Ectodermal cell (in vitro differentiated cells): ENCODE data around the gene MEIKIN.
"Not testable (repeated sequence)": the region's sequence is repeated elsewhere in the genome, so short reads cannot be mapped to it uniquely, and the experiment has no call there.

Experiments
- H3K27ac ChIP-seq: 2 replicates; pipeline ENCODE4 v1.7.0; 2013; ENCODE audit warnings: mild to moderate bottlenecking, low read depth, low read length; ENCODE audit not compliant: insufficient read depth, poor library complexity, severe bottlenecking
- H3K27me3 ChIP-seq: 2 replicates; pipeline ENCODE4 v1.7.0; 2013; ENCODE audit warnings: mild to moderate bottlenecking, low read length; ENCODE audit not compliant: insufficient read depth, control insufficient read depth, poor library complexity, severe bottlenecking
- H3K36me3 ChIP-seq: one replicate; pipeline ENCODE4 v1.7.0; 2013; ENCODE audit warnings: low read length; ENCODE audit not compliant: control insufficient read depth, insufficient read depth
- H3K4me1 ChIP-seq: one replicate; pipeline ENCODE4 v1.7.0; 2013; ENCODE audit warnings: low read length; ENCODE audit not compliant: control insufficient read depth, insufficient read depth
- H3K4me3 ChIP-seq: 2 replicates; pipeline ENCODE4 v1.7.0; 2013; ENCODE audit warnings: low read depth, low read length, control low read depth; ENCODE audit not compliant: insufficient read depth
- H3K9me3 ChIP-seq: 2 replicates; pipeline ENCODE4 v1.7.0; 2013; ENCODE audit warnings: mild to moderate bottlenecking, low read length, moderate library complexity; ENCODE audit not compliant: control insufficient read depth
- WGBS, 2 experiments: methylation state at CpG; one replicate each; pipeline ENCODE4 v1.1.7; 2013; ENCODE audit warnings: missing lambda C conversion rate in 2 of 2; 5-methylcytosine and 5-hydroxymethylcytosine counted together

Gene MEIKIN

GRCh38 chr5:131863700-131864099 is 81.8 kb downstream of the MEIKIN start:
- H3K4me1 ChIP-seq: no peaks in the 10 kb centered on the region
- H3K36me3 ChIP-seq: no peaks in the 10 kb centered on the region
- WGBS, 2 experiments: 90 to 93% methylated on average over 4 to 5 of the region's 5 CpGs
- no peak overlapping the region for H3K4me3 ChIP-seq
- no peaks in the 10 kb centered on the region for H3K27me3 ChIP-seq
- H3K27ac ChIP-seq: no peak overlapping the region
- H3K9me3 ChIP-seq: peaks cover 2% of the 10 kb centered on the region

GRCh38 chr5:131857388-131857787 is 88.1 kb downstream of the MEIKIN start:
- Histone ChIP-seq H3K4me1 (no peaks in the 10 kb centered on the region), H3K9me3 (no peaks in the 10 kb centered on the region), H3K27ac (no peak overlapping the region), H3K36me3 (no peaks in the 10 kb centered on the region), H3K4me3 (no peak overlapping the region), H3K27me3 (no peaks in the 10 kb centered on the region)
- 93 to 96% methylated on average over 10 of the region's 10 CpGs for WGBS, 2 experiments

- Histone ChIP-seq H3K4me1 (no peaks in the 10 kb centered on the region), H3K27me3 (no peaks in the 10 kb centered on the region), H3K4me3 (no peak overlapping the region), H3K36me3 (no peaks in the 10 kb centered on the region), H3K9me3 (no peaks in the 10 kb centered on the region), H3K27ac (no peak overlapping the region)
- 94 to 95% methylated on average over 3 of the region's 3 CpGs for WGBS, 2 experiments
Observed at GRCh38 chr5:131855452-131855851, 90.0 kb downstream of the MEIKIN start.

GRCh38 chr5:131854134-131854533 is 91.3 kb downstream of the MEIKIN start:
- H3K27me3 ChIP-seq: no peaks in the 10 kb centered on the region
- H3K4me1 ChIP-seq: no peaks in the 10 kb centered on the region
- H3K9me3 ChIP-seq: no peaks in the 10 kb centered on the region
- H3K36me3 ChIP-seq: no peaks in the 10 kb centered on the region
- H3K4me3 ChIP-seq: no peak overlapping the region
- H3K27ac ChIP-seq: no peak overlapping the region

DNA sequence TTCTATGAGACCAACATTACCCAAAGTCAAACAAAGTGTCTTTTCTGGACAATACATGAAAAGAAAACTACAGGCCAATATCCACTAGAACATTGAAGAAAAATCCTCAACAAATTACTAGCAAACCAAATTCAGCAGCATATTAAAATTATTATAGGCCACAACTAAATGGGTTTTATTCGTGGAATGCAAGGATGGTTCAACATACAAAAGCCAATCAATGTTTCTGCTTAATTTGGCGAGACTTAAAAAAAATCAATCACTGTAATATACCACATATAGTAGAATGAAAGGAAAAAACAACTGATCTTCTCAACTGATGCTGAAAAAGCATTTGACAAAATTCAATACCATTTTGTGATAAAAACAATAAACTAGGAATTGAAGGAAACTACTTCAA is 96.8 kb downstream of the MEIKIN start:
- H3K4me3 ChIP-seq: no peak overlapping the region
- no peaks in the 10 kb centered on the region for H3K36me3 ChIP-seq
- 77% methylated on average over 2 of the region's 2 CpGs; no CpG with 5 or more reads in 1 of the 2 experiments for WGBS, 2 experiments
- no peaks in the 10 kb centered on the region for H3K9me3 ChIP-seq
- H3K4me1 ChIP-seq: no peaks in the 10 kb centered on the region
- H3K27me3 ChIP-seq: no peaks in the 10 kb centered on the region
- H3K27ac ChIP-seq: no peak overlapping the region

GRCh38 chr5:131846536-131846935 is 98.9 kb downstream of the MEIKIN start:
- Histone ChIP-seq H3K27me3 (no peaks in the 10 kb centered on the region), H3K27ac (no peak overlapping the region), H3K9me3 (no peaks in the 10 kb centered on the region), H3K4me1 (no peaks in the 10 kb centered on the region), H3K4me3 (no peak overlapping the region), H3K36me3 (no peaks in the 10 kb centered on the region)
- 68 to 69% methylated on average over 1 of the region's 1 CpG for WGBS, 2 experiments

DNA sequence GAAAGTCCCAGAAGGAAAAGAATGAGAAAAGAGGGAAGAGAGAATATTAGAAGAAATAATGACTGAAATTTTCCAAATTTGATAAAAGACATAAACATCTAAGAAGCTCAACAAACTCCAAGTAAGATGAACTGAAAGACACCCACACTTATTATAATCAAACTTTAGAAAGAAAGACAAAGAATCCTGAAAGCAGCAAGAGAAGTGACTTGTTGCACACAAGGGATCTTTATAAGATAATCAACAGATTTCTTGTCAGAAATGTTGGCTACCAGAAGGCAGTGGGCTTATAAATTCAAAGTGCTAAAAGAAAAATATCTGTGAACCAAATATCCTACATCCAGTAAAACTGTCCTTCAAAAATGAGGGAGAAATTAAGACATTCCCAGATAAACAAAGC is 99.6 kb downstream of the MEIKIN start:
- Histone ChIP-seq H3K27me3 (no peaks in the 10 kb centered on the region), H3K4me1 (no peaks in the 10 kb centered on the region), H3K27ac (no peak overlapping the region), H3K9me3 (no peaks in the 10 kb centered on the region), H3K4me3 (no peak overlapping the region), H3K36me3 (no peaks in the 10 kb centered on the region)

DNA sequence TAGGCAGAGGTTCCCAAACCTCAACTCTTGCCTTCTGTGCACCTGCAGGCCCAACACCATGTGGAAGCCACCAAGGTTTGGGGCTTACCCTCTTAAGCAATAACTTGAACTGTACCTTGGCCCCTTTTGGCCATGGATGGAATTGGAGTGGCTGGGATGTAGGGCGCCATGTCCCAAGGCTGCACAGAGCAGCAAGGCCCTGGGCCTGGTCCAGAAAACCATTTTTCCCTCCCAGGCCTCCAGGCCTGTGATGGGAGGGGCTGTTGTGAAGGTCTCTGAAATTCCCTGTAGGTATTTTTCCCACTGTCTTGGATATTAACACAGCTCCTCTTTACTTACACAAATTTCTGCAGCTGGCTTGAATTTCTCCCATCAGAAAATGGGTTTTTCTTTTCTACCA is 102.5 kb downstream of the MEIKIN start:
- not testable (repeated sequence) for H3K27me3 ChIP-seq, H3K27ac ChIP-seq, H3K4me3 ChIP-seq, H3K4me1 ChIP-seq, H3K36me3 ChIP-seq, H3K9me3 ChIP-seq
- WGBS, 2 experiments: 91 to 97% methylated on average over 1 of the region's 1 CpG

DNA sequence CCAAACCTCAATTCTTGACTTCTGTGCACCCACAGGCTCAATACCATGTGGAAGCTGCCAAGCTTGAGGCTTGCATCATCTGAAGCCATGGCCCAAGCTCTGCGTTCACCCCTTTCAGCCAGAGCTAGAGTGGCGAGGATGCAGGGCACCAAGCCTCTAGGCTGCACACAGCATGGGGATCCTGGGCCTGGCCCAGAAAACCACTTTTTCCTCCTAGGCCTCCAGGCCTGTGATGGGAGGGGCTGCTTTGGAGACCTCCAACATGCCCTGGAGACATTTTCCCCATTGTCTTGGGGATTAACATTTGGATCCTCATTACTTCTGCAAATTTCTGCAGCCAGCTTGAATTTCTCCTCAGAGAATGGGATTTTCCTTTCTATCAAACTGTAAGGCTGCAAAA is 112.8 kb downstream of the MEIKIN start:
- not testable (repeated sequence) for H3K27me3 ChIP-seq, H3K36me3 ChIP-seq, H3K9me3 ChIP-seq, H3K27ac ChIP-seq, H3K4me3 ChIP-seq, H3K4me1 ChIP-seq
- 90 to 92% methylated on average over 2 of the region's 2 CpGs for WGBS, 2 experiments

GRCh38 chr5:131825404-131826013 is 120.0 kb downstream of the MEIKIN start:
- Histone ChIP-seq H3K4me1 (no peaks in the 10 kb centered on the region), H3K27ac (no peak overlapping the region), H3K9me3 (no peaks in the 10 kb centered on the region), H3K27me3 (no peaks in the 10 kb centered on the region), H3K36me3 (no peaks in the 10 kb centered on the region), H3K4me3 (no peak overlapping the region)
- WGBS, 2 experiments: 84 to 96% methylated on average over 2 of the region's 2 CpGs

DNA sequence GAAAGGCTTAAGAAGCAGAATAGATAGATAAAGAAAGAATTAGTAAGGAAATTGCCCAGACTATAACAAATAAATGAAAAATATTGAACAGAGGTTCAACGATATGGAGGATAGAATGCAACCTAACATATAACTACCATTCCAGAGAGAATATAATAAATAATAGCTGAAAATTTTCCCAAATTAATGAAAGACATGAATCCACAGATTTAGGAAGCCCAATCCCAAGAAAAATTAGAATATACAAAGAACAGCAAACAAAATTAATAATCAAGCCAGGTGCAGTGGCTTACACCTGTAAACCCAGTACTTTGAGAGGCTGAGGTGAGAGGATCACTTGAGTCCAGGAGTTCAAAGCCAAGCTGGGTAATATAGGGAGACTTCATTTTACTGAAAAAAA is 120.8 kb downstream of the MEIKIN start:
- Histone ChIP-seq H3K9me3 (no peaks in the 10 kb centered on the region), H3K27me3 (no peaks in the 10 kb centered on the region), H3K27ac (no peak overlapping the region), H3K36me3 (no peaks in the 10 kb centered on the region), H3K4me1 (no peaks in the 10 kb centered on the region), H3K4me3 (no peak overlapping the region)
- WGBS, 2 experiments: 80% methylated on average over 1 of the region's 1 CpG; no CpG with 5 or more reads in 1 of the 2 experiments
